Measurements from ENCODE around the gene TXNDC5. TPM values are rescaled to one million over a fixed set of nuclear protein-coding genes. Genes with fewer than 3 reads are reported as not detected.

TXNDC5 gene
- total RNA-seq, 2 donors from 2014 or later: 123 to 128 TPM

DNA sequence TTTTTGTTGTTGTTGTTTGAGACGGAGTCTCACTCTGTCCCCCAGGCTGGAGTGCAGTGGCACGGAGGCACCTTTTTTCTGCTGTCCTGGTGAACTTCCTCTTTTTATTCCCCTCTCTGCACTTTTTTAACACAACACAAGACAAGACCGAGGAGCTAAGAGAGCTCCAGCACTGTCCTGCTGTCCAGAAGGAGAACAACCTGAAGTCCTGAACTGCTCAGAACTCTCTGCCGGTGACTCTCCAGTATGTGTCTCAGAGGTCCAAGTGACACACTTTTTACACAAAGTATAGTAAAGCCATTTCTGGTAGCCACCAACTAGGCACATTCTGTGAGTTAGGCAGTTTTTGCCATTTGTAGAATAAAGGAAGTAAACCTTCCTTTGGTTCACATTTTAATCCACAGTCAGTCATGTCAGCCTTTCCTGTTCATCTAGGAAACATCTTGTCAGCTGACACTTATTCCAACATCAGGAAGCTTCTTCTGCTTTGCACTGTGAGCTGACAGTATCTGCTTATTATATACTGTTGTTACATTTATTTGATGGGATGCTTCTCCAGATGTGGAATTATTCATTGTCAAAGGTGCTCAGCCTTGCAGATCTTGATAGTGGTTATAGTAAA is 28.1 kb upstream of the TXNDC5 start:
- Histone ChIP-seq H3K4me1 (replicated peaks) (no peaks in the 10 kb centered on the region), H3K27ac (no peak overlapping the region), H3K4me3 (no peak overlapping the region), H3K27me3 (replicated peaks; ENCODE audit: insufficient read depth) (no peaks in the 10 kb centered on the region), H3K9me3 (no peaks in the 10 kb centered on the region), H3K36me3 (no peaks in the 10 kb centered on the region)
- TF ChIP-seq CTCF (IDR thresholded peaks at IDR 0.05) (no peak), POLR2A (IDR thresholded peaks at IDR 0.05) (no peak), POLR2AphosphoS5 (IDR thresholded peaks at IDR 0.05) (no peak)
- DNase-seq (ENCODE audit: low spot score): no peak
- 86% methylated on average over 4 of the region's 4 CpGs for WGBS
- intact Hi-C loops (cut with DNase I): no loop called here

DNA sequence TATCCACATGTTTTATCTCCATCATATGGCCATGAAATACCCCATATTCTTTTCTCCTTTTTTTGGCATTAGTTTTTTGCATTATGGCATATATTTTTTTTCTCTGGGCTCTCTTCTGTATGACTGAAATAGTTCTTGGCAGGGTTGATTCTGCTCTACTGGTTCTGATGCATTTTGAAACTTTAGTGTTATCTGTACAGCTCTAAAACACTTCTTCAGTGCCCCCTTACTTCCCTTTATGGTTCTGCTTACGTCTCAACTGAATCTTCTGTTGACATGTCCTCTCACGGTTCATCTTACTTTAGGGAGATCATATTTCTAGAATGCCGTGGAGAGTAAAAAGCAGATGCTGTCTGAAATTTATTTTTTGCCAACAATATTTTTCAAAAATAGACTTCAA is 23.2 kb upstream of the TXNDC5 start:
- 35% methylated on average over 3 of the region's 3 CpGs for WGBS
- TF ChIP-seq CTCF (IDR thresholded peaks at IDR 0.05): no peak
- TF ChIP-seq POLR2AphosphoS5 (IDR thresholded peaks at IDR 0.05): no peak
- TF ChIP-seq POLR2A (IDR thresholded peaks at IDR 0.05): no peak

DNA sequence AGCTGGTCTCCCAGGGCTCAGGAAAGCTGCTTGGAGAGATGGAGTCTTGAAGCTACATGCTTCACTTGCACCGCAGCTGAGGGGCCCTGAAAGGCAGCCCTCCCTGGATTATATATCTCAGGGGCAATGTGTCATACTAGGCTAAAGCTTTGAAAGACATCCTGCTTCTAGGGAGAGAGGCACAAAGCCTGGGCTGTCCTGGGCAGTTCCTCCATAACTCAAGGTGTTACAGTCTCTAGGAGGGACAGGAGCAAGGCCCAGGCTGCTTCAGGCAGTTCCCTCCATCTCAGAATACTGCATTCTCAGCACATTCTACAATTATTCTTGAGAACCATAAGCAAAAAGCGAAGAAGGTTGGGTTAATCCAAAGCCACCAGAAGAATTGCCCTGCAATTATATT is 22.0 kb upstream of the TXNDC5 start:
- no peaks in the 10 kb centered on the region for H3K27me3 ChIP-seq (replicated peaks; ENCODE audit: insufficient read depth)

More for the DNA sequence above, 23.2 kb upstream of the TXNDC5 start:
- Histone ChIP-seq H3K27me3 (replicated peaks; ENCODE audit: insufficient read depth) (no peaks in the 10 kb centered on the region), H3K4me3 (no peak overlapping the region), H3K9me3 (no peaks in the 10 kb centered on the region), H3K36me3 (no peaks in the 10 kb centered on the region), H3K27ac (no peak overlapping the region), H3K4me1 (replicated peaks) (no peaks in the 10 kb centered on the region)
- intact Hi-C loops (cut with DNase I): no loop called here
- no peak for DNase-seq (ENCODE audit: low spot score)

DNA sequence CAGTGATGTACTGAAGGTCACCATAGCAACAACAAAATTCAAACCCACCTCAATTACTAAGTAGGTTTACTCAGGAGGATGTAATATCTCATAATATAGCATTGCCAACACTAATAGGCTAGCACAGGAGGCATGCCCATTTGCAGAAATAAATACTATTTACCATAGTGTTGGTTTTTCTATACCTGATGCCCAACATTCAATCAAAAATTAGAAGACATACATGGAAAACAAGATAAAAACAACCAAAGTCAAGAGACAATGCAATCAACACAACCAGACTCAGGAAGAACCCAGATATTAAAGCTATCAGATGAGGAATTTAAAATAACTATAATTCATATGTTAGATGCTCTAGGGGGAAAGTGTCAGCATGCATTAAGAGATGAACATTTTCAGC is 14.3 kb upstream of the TXNDC5 start:
- H3K9me3 ChIP-seq: no peaks in the 10 kb centered on the region
- intact Hi-C loops (cut with DNase I): no loop called here
- H3K4me1 ChIP-seq (replicated peaks): no peaks in the 10 kb centered on the region
- TF ChIP-seq POLR2AphosphoS5 (IDR thresholded peaks at IDR 0.05) (no peak), POLR2A (IDR thresholded peaks at IDR 0.05) (no peak), CTCF (IDR thresholded peaks at IDR 0.05) (no peak)
- H3K27me3 ChIP-seq (replicated peaks; ENCODE audit: insufficient read depth): no peaks in the 10 kb centered on the region
- DNase-seq (ENCODE audit: low spot score): no peak
- H3K36me3 ChIP-seq: no peaks in the 10 kb centered on the region
- no peak overlapping the region for H3K27ac ChIP-seq
- no peak overlapping the region for H3K4me3 ChIP-seq

More for the DNA sequence above, 22.0 kb upstream of the TXNDC5 start:
- TF ChIP-seq POLR2A (IDR thresholded peaks at IDR 0.05): no peak
- TF ChIP-seq CTCF (IDR thresholded peaks at IDR 0.05): no peak
- TF ChIP-seq POLR2AphosphoS5 (IDR thresholded peaks at IDR 0.05): no peak
- no peak overlapping the region for H3K4me3 ChIP-seq
- DNase-seq (ENCODE audit: low spot score): no peak
- no peaks in the 10 kb centered on the region for H3K9me3 ChIP-seq
- intact Hi-C loops (cut with DNase I): no loop called here
- H3K4me1 ChIP-seq (replicated peaks): no peaks in the 10 kb centered on the region
- 99% methylated on average over 2 of the region's 2 CpGs for WGBS
- no peak overlapping the region for H3K27ac ChIP-seq
- H3K36me3 ChIP-seq: no peaks in the 10 kb centered on the region

- WGBS: 89% methylated on average over 1 of the region's 1 CpG
- TF ChIP-seq POLR2AphosphoS5 (IDR thresholded peaks at IDR 0.05) (no peak), CTCF (IDR thresholded peaks at IDR 0.05) (no peak), POLR2A (IDR thresholded peaks at IDR 0.05) (no peak)
- intact Hi-C loops (cut with DNase I): no loop called here
- no peak overlapping the region for H3K4me3 ChIP-seq
- H3K27me3 ChIP-seq (replicated peaks; ENCODE audit: insufficient read depth): no peaks in the 10 kb centered on the region
- no peaks in the 10 kb centered on the region for H3K9me3 ChIP-seq
- no peaks in the 10 kb centered on the region for H3K4me1 ChIP-seq (replicated peaks)
- H3K27ac ChIP-seq: no peak overlapping the region
- H3K36me3 ChIP-seq: no peaks in the 10 kb centered on the region
- no peak for DNase-seq (ENCODE audit: low spot score)
Observed at GRCh38 chr6:7922596-7922995, 12.0 kb upstream of the TXNDC5 start.

Measured in prostate gland (tissue), 2 donors.